Middle frontal gyrus (tissue), 1 donor: ENCODE measurements around the gene PRR13.
"Not testable (repeated sequence)": the region's sequence is repeated elsewhere in the genome, so short reads cannot be mapped to it uniquely, and the experiment has no call there.

Source experiments
- DNase-seq: peaks from one replicate; pipeline ENCODE4 v3.0.0-alpha.2; 2015; ENCODE audit warnings: low spot score; ENCODE audit errors: extremely low spot score

The PRR13 gene

GRCh38 chr12:53441040-53441833 is at the start of gene PRR13:
Gene PRR13, plus strand, starts transcription at chr12:53441734. Its CDS starts 981 bp downstream, at chr12:53442715.
- DNase-seq: peak; percentile 99

- no peak for DNase-seq
Observed at GRCh38 chr12:53399896-53400295, 41.6 kb upstream of the PRR13 start.

- DNase-seq: not testable (repeated sequence)
Observed at GRCh38 chr12:53402351-53402750, 39.2 kb upstream of the PRR13 start.

GRCh38 chr12:53402871-53403270 is 38.7 kb upstream of the PRR13 start:
- DNase-seq: no peak

GRCh38 chr12:53410951-53411350 is 30.6 kb upstream of the PRR13 start:
- DNase-seq: no peak

GRCh38 chr12:53413485-53414204 is 27.9 kb upstream of the PRR13 start:
- DNase-seq: no peak

- no peak for DNase-seq
Observed at GRCh38 chr12:53414756-53415417, 26.6 kb upstream of the PRR13 start.

- DNase-seq: not testable (repeated sequence)
Observed at GRCh38 chr12:53415752-53416389, 25.7 kb upstream of the PRR13 start.

GRCh38 chr12:53417291-53417816 is 24.2 kb upstream of the PRR13 start:
- not testable (repeated sequence) for DNase-seq

- no peak for DNase-seq
Observed at GRCh38 chr12:53418221-53418620, 23.3 kb upstream of the PRR13 start.

- no peak for DNase-seq
Observed at GRCh38 chr12:53419756-53420155, 21.8 kb upstream of the PRR13 start.

GRCh38 chr12:53422247-53422646 is 19.3 kb upstream of the PRR13 start:
- not testable (repeated sequence) for DNase-seq

- no peak for DNase-seq
Observed at GRCh38 chr12:53423597-53423996, 17.9 kb upstream of the PRR13 start, which contains the start of gene AMHR2. Gene AMHR2, plus strand, starts transcription at chr12:53423855. Its CDS starts 80 bp downstream, at chr12:53423935.

- DNase-seq: no peak
Observed at GRCh38 chr12:53424626-53425514, 16.7 kb upstream of the PRR13 start.

- DNase-seq: no peak
Observed at GRCh38 chr12:53425515-53426150, 15.9 kb upstream of the PRR13 start.

GRCh38 chr12:53427905-53428594 is 13.5 kb upstream of the PRR13 start:
- DNase-seq: no peak

GRCh38 chr12:53428741-53429140 is 12.8 kb upstream of the PRR13 start:
- DNase-seq: no peak

- no peak for DNase-seq
Observed at GRCh38 chr12:53430116-53430515, 11.4 kb upstream of the PRR13 start.

GRCh38 chr12:53431187-53431586 is 10.3 kb upstream of the PRR13 start:
- DNase-seq: no peak
